IMR-90 (cell line): ENCODE data around the gene ASTN2. TPM values are rescaled to one million over a fixed set of nuclear protein-coding genes. Genes with fewer than 3 reads are reported as not detected.

ENCODE experiments used
- ATAC-seq: fragments of 200-7000 bp; cut with Tn5 transposase; 2 replicates; pipeline ENCODE4 v1.9.1; 2020; ENCODE audit warnings: low read depth, mild to moderate bottlenecking, moderate library complexity
- BruUV-seq: library from RNA; stranded (reverse); fragments of 400-500 nt; replicated peaks from 2 replicates; lab custom pipeline; 2021; lab: Mats Ljungman, UMichigan
- CTCF ChIA-PET: fragments of 300-600 bp; formaldehyde crosslinking; extraction: SDS; loops from one replicate; lab custom pipeline; 2021; ENCODE audit warnings: antibody characterized with exemption; lab: Yijun Ruan, JAX
- POLR2A ChIA-PET: fragments of 300-600 bp; sonication (Branson Sonifier 250); formaldehyde crosslinking; loops from one replicate; lab custom pipeline; 2022; ENCODE audit warnings: antibody characterized with exemption; ENCODE audit not compliant: unreplicated experiment; lab: Charles Lee
- DNase-seq: peaks from one replicate; pipeline ENCODE4 v3.0.0; 2013
- H2AFZ ChIP-seq: replicated peaks from 2 replicates; pipeline ENCODE3; 2013; ENCODE audit warnings: low read length, mild to moderate bottlenecking; ENCODE audit not compliant: poor library complexity
- H2AK5ac ChIP-seq: 2 replicates; pipeline ENCODE4 v1.6.1; 2013; ENCODE audit warnings: low read depth, low read length, inconsistent platforms
- H2AK9ac ChIP-seq: replicated peaks from 2 replicates; pipeline ENCODE3; 2013; ENCODE audit warnings: mild to moderate bottlenecking, low read depth, low read length, moderate library complexity; ENCODE audit not compliant: poor library complexity
- H2BK120ac ChIP-seq: 2 replicates; pipeline ENCODE4 v1.6.1; 2013; ENCODE audit warnings: low read depth, low read length, inconsistent platforms
- H2BK15ac ChIP-seq: 3 replicates; pipeline ENCODE4 v1.6.1; 2013; ENCODE audit warnings: low read depth, low read length, inconsistent platforms
- H2BK20ac ChIP-seq: 2 replicates; pipeline ENCODE4 v1.6.1; 2013; ENCODE audit warnings: low read depth, mild to moderate bottlenecking, inconsistent platforms, low read length, moderate library complexity
- H2BK5ac ChIP-seq: 2 replicates; pipeline ENCODE4 v1.6.1; 2013; ENCODE audit warnings: mild to moderate bottlenecking, low read depth, low read length, inconsistent platforms; ENCODE audit not compliant: poor library complexity, severe bottlenecking
- H3K14ac ChIP-seq: replicated peaks from 2 replicates; pipeline ENCODE4 v1.6.1; 2013; ENCODE audit warnings: low read depth, low read length, inconsistent platforms
- H3K18ac ChIP-seq: 2 replicates; pipeline ENCODE4 v1.6.1; 2013; ENCODE audit warnings: low read depth, low read length, control low read depth
- H3K23ac ChIP-seq: 2 replicates; pipeline ENCODE4 v1.6.1; 2013; ENCODE audit warnings: low read depth, low read length, inconsistent platforms
- H3K27ac ChIP-seq: 2 replicates; pipeline ENCODE4 v1.5.1; 2013; ENCODE audit warnings: mild to moderate bottlenecking, control low read depth, low read length; ENCODE audit not compliant: insufficient read depth
- H3K27me3 ChIP-seq: 2 replicates; pipeline ENCODE4 v1.6.1; 2013; ENCODE audit warnings: low read length; ENCODE audit not compliant: control insufficient read depth, insufficient read depth
- H3K36me3 ChIP-seq: 2 replicates; pipeline ENCODE4 v1.6.1; 2013; ENCODE audit warnings: low read length, mixed read lengths; ENCODE audit not compliant: control insufficient read depth, insufficient read depth
- H3K4ac ChIP-seq: 2 replicates; pipeline ENCODE4 v1.6.1; 2013; ENCODE audit warnings: low read depth, low read length, inconsistent platforms
- H3K4me1 ChIP-seq: 2 replicates; pipeline ENCODE4 v1.6.1; 2013; ENCODE audit warnings: low read length, mixed read lengths; ENCODE audit not compliant: control insufficient read depth, insufficient read depth
- H3K4me2 ChIP-seq: 2 replicates; pipeline ENCODE4 v1.6.1; 2013; ENCODE audit warnings: low read depth, mild to moderate bottlenecking, control low read depth, low read length, moderate library complexity
- H3K4me3 ChIP-seq: 2 replicates; pipeline ENCODE4 v1.5.1; 2013; ENCODE audit warnings: low read depth, mild to moderate bottlenecking, control low read depth, low read length, moderate library complexity; ENCODE audit not compliant: insufficient read depth
- H3K56ac ChIP-seq: 2 replicates; pipeline ENCODE4 v1.6.1; 2013; ENCODE audit warnings: low read length, inconsistent platforms; ENCODE audit not compliant: insufficient read depth; ENCODE audit errors: extremely low read depth
- H3K79me1 ChIP-seq, 2 experiments: 2 replicates each; pipeline ENCODE4 v1.6.1; 2013; ENCODE audit warnings: low read length in 2 of 2, inconsistent platforms in 1 of 2, low read depth in 1 of 2
- H3K9ac ChIP-seq: 2 replicates; pipeline ENCODE4 v1.6.1; 2013; ENCODE audit warnings: low read depth, low read length, control low read depth
- H3K9me1 ChIP-seq: 2 replicates; pipeline ENCODE4 v1.6.1; 2013; ENCODE audit warnings: low read length, inconsistent platforms; ENCODE audit not compliant: insufficient read depth
- H3K9me3 ChIP-seq: 2 replicates; pipeline ENCODE4 v1.6.1; 2013; ENCODE audit warnings: low read length; ENCODE audit not compliant: control insufficient read depth, insufficient read depth
- H4K20me1 ChIP-seq: 2 replicates; pipeline ENCODE4 v1.6.1; 2013; ENCODE audit warnings: low read length, inconsistent platforms; ENCODE audit not compliant: insufficient read depth
- H4K5ac ChIP-seq: 2 replicates; pipeline ENCODE4 v1.6.1; 2013; ENCODE audit warnings: mild to moderate bottlenecking, low read depth, low read length, control low read depth
- H4K8ac ChIP-seq, 2 experiments: 2 replicates each; pipeline ENCODE4 v1.6.1; 2013; ENCODE audit warnings: low read depth in 2 of 2, low read length in 2 of 2, control low read depth in 1 of 2, inconsistent platforms in 1 of 2
- H4K91ac ChIP-seq: 2 replicates; pipeline ENCODE4 v1.6.1; 2013; ENCODE audit warnings: low read depth, low read length, inconsistent platforms; ENCODE audit not compliant: insufficient read depth
- BHLHE40 ChIP-seq: fragments of 150-350 bp; IDR thresholded peaks from 2 replicates; pipeline ENCODE4 v1.6.1; 2016; ENCODE audit warnings: mild to moderate bottlenecking, low read depth, low read length
- CEBPB ChIP-seq: IDR thresholded peaks from 2 replicates; pipeline ENCODE4 v1.6.1; 2012; ENCODE audit warnings: low read depth, low read length, improper control_type of control experiment
- CHD1 ChIP-seq: IDR thresholded peaks from 2 replicates; pipeline ENCODE4 v1.6.1; 2012; ENCODE audit warnings: low read depth, low read length, improper control_type of control experiment
- FOS ChIP-seq: fragments of 150-350 bp; IDR thresholded peaks from 2 replicates; pipeline ENCODE4 v1.6.1; 2016; ENCODE audit warnings: low read depth, low read length
- MAFK ChIP-seq: IDR thresholded peaks from 2 replicates; pipeline ENCODE4 v1.6.1; 2012; ENCODE audit warnings: low read depth, low read length, improper control_type of control experiment
- MAZ ChIP-seq: IDR thresholded peaks from 2 replicates; pipeline ENCODE4 v1.6.1; 2012; ENCODE audit warnings: low read depth, mild to moderate bottlenecking, low read length, improper control_type of control experiment, moderate library complexity, borderline replicate concordance
- MXI1 ChIP-seq: IDR thresholded peaks from 2 replicates; pipeline ENCODE4 v1.6.1; 2012; ENCODE audit warnings: low read depth, mild to moderate bottlenecking, low read length, moderate library complexity, borderline replicate concordance
- NFE2L2 ChIP-seq: fragments of 150-350 bp; IDR thresholded peaks from 2 replicates; pipeline ENCODE4 v1.6.1; 2016; ENCODE audit warnings: low read depth, mild to moderate bottlenecking, low read length
- POLR2A ChIP-seq: IDR thresholded peaks from 2 replicates; pipeline ENCODE4 v1.6.1; 2012; ENCODE audit warnings: mild to moderate bottlenecking, low read depth, low read length
- RAD21 ChIP-seq: IDR thresholded peaks from 2 replicates; pipeline ENCODE4 v1.6.1; 2012; ENCODE audit warnings: low read length, improper control_type of control experiment
- RCOR1 ChIP-seq: IDR thresholded peaks from 2 replicates; pipeline ENCODE4 v1.6.1; 2012; ENCODE audit warnings: mild to moderate bottlenecking, low read length, improper control_type of control experiment; ENCODE audit not compliant: insufficient replicate concordance
- RFX5 ChIP-seq: IDR thresholded peaks from 2 replicates; pipeline ENCODE4 v1.8.0; 2012; ENCODE audit warnings: low read depth, mild to moderate bottlenecking, low read length, moderate library complexity
- SMC3 ChIP-seq: fragments of 150-350 bp; IDR thresholded peaks from 2 replicates; pipeline ENCODE4 v1.6.1; 2016; ENCODE audit warnings: low read depth, mild to moderate bottlenecking, antibody characterized with exemption, low read length, moderate library complexity
- USF2 ChIP-seq: fragments of 150-350 bp; IDR thresholded peaks from 2 replicates; pipeline ENCODE4 v1.6.1; 2017; ENCODE audit warnings: mild to moderate bottlenecking, antibody characterized with exemption, low read length, low read depth
- WGBS, 2 experiments: methylation state at CpG; one replicate each; pipeline versions ENCODE4 v1.1.5 to v1.1.7; 2013; ENCODE audit warnings: missing lambda C conversion rate in 2 of 2; ENCODE audit not compliant: insufficient read length in 1 of 2; ENCODE audit errors: extremely low coverage in 2 of 2; 5-methylcytosine and 5-hydroxymethylcytosine counted together
- dilution Hi-C: fragments of 300-500 bp; cut with HindIII; formaldehyde crosslinking; loops from one replicate; pipeline ENCODE4 v1.14.3; 2018; ENCODE audit warnings: low sequenced_read_pairs; ENCODE audit not compliant: unreplicated experiment
- in situ Hi-C: fragments of 300-500 bp; cut with MboI; formaldehyde crosslinking; loops from 3 replicates; pipeline ENCODE4 v1.14.3; 2019; ENCODE audit warnings: low sequenced_read_pairs, inconsistent platforms, mixed read lengths
- intact Hi-C: fragments of 100-400 bp; cut with micrococcal nuclease; formaldehyde crosslinking; loops from 2 replicates; pipeline ENCODE4 v1.10.0; 2022
- polyA plus RNA-seq, 3 experiments: library from polyadenylated mRNA; depleted of rRNA; stranded (reverse); fragments of >200 nt; gene quantifications; 2 replicates each; pipeline ENCODE4 v1.2.3, GENCODE V29; 2012; ENCODE audit warnings: low replicate concordance in 1 of 3
- total RNA-seq: library from RNA; depleted of rRNA; stranded (reverse); fragments of >200 nt; gene quantifications from 2 replicates; pipeline ENCODE4 v1.2.3, GENCODE V29; 2012
- TF ChIP-seq, protein P1 (sequence below): fragments of 150-350 bp; IDR thresholded peaks from 2 replicates; pipeline ENCODE4 v1.6.1; 2016; ENCODE audit warnings: low read depth, mild to moderate bottlenecking, low read length, moderate library complexity, borderline replicate concordance
- TF ChIP-seq, protein P2 (sequence below): conservative IDR thresholded peaks from 2 replicates; pipeline ENCODE4 v1.5.1; 2012; ENCODE audit warnings: mild to moderate bottlenecking, low read depth, low read length, improper control_type of control experiment

The ASTN2 gene
- total and polyA plus RNA-seq, 2 of the 4 experiments (the other 2 are of a cell fraction), result 3.8 to 6.8 TPM

DNA sequence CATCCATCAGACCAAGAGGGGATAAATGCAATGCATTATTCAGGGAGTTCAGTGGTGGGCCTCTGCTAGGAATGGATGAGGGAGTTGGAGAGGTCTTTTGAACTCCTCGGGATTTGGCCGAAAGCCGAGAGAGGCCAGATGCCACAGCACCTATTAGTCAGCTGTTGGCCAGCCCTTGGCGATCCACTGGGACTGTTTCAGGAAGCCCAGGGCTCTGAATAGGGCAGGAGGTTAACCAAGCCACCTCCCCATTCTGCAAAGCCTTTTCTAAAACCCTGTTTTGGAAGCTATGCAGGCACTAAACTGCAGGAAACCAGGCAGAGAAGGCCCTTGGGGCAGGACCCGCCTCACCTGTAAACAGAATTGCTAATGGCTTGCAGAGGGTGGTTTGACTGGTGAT is 37.8 kb downstream of the ASTN2 start:
- Histone ChIP-seq H3K56ac (no peak overlapping the region), H3K23ac (no peak overlapping the region), H2AK9ac (no peak overlapping the region), H4K20me1 (no peaks in the 10 kb centered on the region), H3K9me3 (peaks cover 5% of the 10 kb centered on the region), H2AFZ (no peak overlapping the region), H3K14ac (no peak overlapping the region), H3K27ac (no peak overlapping the region), H3K4me1 (no peaks in the 10 kb centered on the region), H2AK5ac (no peak overlapping the region), H2BK120ac (no peak overlapping the region), H2BK20ac (no peak overlapping the region), H3K27me3 (no peaks in the 10 kb centered on the region), H3K4me3 (no peak overlapping the region), H4K8ac (no peak overlapping the region), H2BK5ac (no peak overlapping the region), H2BK15ac (no peak overlapping the region), H4K5ac (no peak overlapping the region), H4K91ac (no peak overlapping the region), H3K36me3 (no peaks in the 10 kb centered on the region), H3K18ac (no peak overlapping the region), H3K9ac (no peak overlapping the region), H3K4ac (no peak overlapping the region), H3K9me1 (no peaks in the 10 kb centered on the region), H3K4me2 (no peak overlapping the region), H3K79me1 (no peaks in the 10 kb centered on the region)
- CTCF ChIA-PET, result no interaction called here
- DNase-seq, result no peak
- no peak for ATAC-seq
- intact Hi-C loops, result no loop called here
- TF ChIP-seq, protein P1, sequence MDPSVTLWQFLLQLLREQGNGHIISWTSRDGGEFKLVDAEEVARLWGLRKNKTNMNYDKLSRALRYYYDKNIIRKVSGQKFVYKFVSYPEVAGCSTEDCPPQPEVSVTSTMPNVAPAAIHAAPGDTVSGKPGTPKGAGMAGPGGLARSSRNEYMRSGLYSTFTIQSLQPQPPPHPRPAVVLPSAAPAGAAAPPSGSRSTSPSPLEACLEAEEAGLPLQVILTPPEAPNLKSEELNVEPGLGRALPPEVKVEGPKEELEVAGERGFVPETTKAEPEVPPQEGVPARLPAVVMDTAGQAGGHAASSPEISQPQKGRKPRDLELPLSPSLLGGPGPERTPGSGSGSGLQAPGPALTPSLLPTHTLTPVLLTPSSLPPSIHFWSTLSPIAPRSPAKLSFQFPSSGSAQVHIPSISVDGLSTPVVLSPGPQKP, result no peak
- TF ChIP-seq RAD21, result no peak
- no peak for TF ChIP-seq MAZ
- TF ChIP-seq CHD1, result no peak
- TF ChIP-seq MXI1, result no peak
- TF ChIP-seq BHLHE40, result no peak
- TF ChIP-seq CEBPB, result no peak
- TF ChIP-seq RFX5, result no peak
- TF ChIP-seq NFE2L2, result no peak
- no peak for TF ChIP-seq FOS
- no peak for TF ChIP-seq RCOR1
- TF ChIP-seq POLR2A, result no peak
- TF ChIP-seq, protein P2, sequence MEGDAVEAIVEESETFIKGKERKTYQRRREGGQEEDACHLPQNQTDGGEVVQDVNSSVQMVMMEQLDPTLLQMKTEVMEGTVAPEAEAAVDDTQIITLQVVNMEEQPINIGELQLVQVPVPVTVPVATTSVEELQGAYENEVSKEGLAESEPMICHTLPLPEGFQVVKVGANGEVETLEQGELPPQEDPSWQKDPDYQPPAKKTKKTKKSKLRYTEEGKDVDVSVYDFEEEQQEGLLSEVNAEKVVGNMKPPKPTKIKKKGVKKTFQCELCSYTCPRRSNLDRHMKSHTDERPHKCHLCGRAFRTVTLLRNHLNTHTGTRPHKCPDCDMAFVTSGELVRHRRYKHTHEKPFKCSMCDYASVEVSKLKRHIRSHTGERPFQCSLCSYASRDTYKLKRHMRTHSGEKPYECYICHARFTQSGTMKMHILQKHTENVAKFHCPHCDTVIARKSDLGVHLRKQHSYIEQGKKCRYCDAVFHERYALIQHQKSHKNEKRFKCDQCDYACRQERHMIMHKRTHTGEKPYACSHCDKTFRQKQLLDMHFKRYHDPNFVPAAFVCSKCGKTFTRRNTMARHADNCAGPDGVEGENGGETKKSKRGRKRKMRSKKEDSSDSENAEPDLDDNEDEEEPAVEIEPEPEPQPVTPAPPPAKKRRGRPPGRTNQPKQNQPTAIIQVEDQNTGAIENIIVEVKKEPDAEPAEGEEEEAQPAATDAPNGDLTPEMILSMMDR, result no peak
- TF ChIP-seq USF2, result no peak
- no peak for TF ChIP-seq MAFK
- no peak for TF ChIP-seq SMC3
- WGBS, 2 experiments, result no CpG with 5 or more reads among the region's 5 CpGs
- in situ Hi-C loops, result no loop called here
- POLR2A ChIA-PET, result no interaction called here
- BruUV-seq, result no TSS peak
- dilution Hi-C loops, result no loop called here
